Peyer's patch (tissue), 4 donors: ENCODE results near the gene TTC34. TPM values are rescaled to one million over a fixed set of nuclear protein-coding genes. Genes with fewer than 3 reads are reported as not detected.

ENCODE experiments used
- DNase-seq, 3 donors: peaks; one replicate each; pipeline ENCODE4 v3.0.0-alpha.2; 2017 to 2019
- H3K27ac ChIP-seq, 4 donors: fragments of 200-600 bp; sonication (generic); one replicate each; pipeline ENCODE4 v1.5.1; 2016 to 2019
- H3K27me3 ChIP-seq, 2 donors: fragments of 200-600 bp; sonication (generic); one replicate each; pipeline ENCODE4 v1.5.1; 2019
- H3K36me3 ChIP-seq, 3 donors: fragments of 200-600 bp; sonication (generic); one replicate each; pipeline ENCODE4 v1.5.1; 2016 to 2019
- H3K4me1 ChIP-seq, 4 donors: fragments of 200-600 bp; sonication (generic); one replicate each; pipeline ENCODE4 v1.5.1; 2016 to 2019
- H3K4me3 ChIP-seq, 4 donors: fragments of 200-600 bp; sonication (generic); 1 replicate in 3 of 4; 2 replicates in 1 of 4; pipeline ENCODE4 v1.5.1; 2016 to 2019; ENCODE audit warnings: mild to moderate bottlenecking in 1 of 4
- H3K9me3 ChIP-seq, 4 donors: fragments of 200-600 bp; sonication (generic); one replicate each; pipeline ENCODE4 v1.5.1; 2016 to 2019; ENCODE audit warnings: mild to moderate bottlenecking in 1 of 4
- CTCF ChIP-seq, 6 experiments: fragments of 450-650 bp in 4 of 6; fragments of 200-600 bp in 2 of 6; sonication (generic) in 1 of 6; IDR thresholded peaks; one replicate each; pipeline ENCODE4 v1.5.1; 2017 to 2019; ENCODE audit warnings: antibody characterized with exemption in 6 of 6, mild to moderate bottlenecking in 3 of 6, moderate library complexity in 1 of 6
- POLR2A ChIP-seq, 2 donors: fragments of 450-650 bp; IDR thresholded peaks; one replicate each; pipeline ENCODE4 v1.5.1; 2017; ENCODE audit warnings: antibody characterized with exemption in 2 of 2, mild to moderate bottlenecking in 2 of 2, moderate library complexity in 2 of 2
- total RNA-seq, 4 donors: library from RNA; depleted of rRNA; stranded (reverse); fragments of >200 nt; gene quantifications; one replicate each; pipeline ENCODE4 v1.1.0, GENCODE V29; 2016

TTC34 gene
- total RNA-seq, 4 donors from 2014 or later: 0.53 to 2.4 (median 1.5) TPM

- no peaks in the 10 kb centered on the region for H3K36me3 ChIP-seq
- H3K4me3 ChIP-seq: no peak overlapping the region
- peak in 2 of 3 donors; percentile 17 to 25 for DNase-seq
- H3K27ac ChIP-seq: no peak overlapping the region
- peaks cover 0 to 19% (median 6%) of the 10 kb centered on the region in 4 donors for H3K9me3 ChIP-seq
- H3K27me3 ChIP-seq: peaks cover 0 to 4% of the 10 kb centered on the region in 2 donors
- no peaks in the 10 kb centered on the region for H3K4me1 ChIP-seq
- no peak for TF ChIP-seq CTCF (IDR thresholded peaks at IDR 0.05)
- TF ChIP-seq POLR2A (IDR thresholded peaks at IDR 0.05): no peak
These were observed 10.3 kb downstream of the TTC34 start for GRCh38 chr1:2791027-2791760.

DNA sequence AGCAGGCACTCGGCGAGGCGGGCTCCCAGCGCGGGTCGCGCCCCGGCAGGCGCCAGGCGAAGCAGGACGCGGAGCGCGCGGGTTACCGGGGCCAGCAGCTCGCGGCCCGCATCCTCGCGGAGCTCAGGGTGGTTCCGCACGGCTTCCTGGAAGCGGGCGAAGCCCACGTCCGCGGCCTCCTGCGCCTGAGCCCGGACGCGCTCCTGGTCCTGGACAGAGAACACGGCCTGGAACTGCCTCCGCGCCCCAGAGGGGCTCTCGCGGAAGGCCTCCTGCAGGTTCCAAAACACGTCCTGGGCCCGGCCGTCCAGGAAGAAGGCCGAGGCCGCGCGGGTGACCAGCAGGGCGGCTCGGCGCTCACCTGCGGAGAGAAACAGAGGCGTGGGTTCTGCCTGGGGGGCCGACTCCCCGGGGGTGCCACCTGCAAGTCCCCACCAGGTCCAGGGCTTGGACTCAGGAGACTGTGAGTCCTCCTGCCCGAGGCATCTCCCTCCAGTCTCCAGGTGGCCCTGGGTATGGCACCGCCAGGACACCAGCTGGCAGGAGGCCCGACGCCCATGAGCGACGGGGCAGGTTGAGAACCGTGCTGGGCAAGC lies 11.4 kb downstream of the TTC34 start:
- Histone ChIP-seq H3K27me3 (peaks cover 0 to 4% of the 10 kb centered on the region in 2 donors), H3K9me3 (peaks cover 0 to 18% (median 5%) of the 10 kb centered on the region in 4 donors), H3K4me1 (no peaks in the 10 kb centered on the region), H3K36me3 (no peaks in the 10 kb centered on the region), H3K4me3 (no peak overlapping the region), H3K27ac (no peak overlapping the region)
- no peak for TF ChIP-seq POLR2A (IDR thresholded peaks at IDR 0.05)
- no peak for TF ChIP-seq CTCF (IDR thresholded peaks at IDR 0.05)
- DNase-seq: peak in 2 of 3 donors; percentile 29 to 35

DNA sequence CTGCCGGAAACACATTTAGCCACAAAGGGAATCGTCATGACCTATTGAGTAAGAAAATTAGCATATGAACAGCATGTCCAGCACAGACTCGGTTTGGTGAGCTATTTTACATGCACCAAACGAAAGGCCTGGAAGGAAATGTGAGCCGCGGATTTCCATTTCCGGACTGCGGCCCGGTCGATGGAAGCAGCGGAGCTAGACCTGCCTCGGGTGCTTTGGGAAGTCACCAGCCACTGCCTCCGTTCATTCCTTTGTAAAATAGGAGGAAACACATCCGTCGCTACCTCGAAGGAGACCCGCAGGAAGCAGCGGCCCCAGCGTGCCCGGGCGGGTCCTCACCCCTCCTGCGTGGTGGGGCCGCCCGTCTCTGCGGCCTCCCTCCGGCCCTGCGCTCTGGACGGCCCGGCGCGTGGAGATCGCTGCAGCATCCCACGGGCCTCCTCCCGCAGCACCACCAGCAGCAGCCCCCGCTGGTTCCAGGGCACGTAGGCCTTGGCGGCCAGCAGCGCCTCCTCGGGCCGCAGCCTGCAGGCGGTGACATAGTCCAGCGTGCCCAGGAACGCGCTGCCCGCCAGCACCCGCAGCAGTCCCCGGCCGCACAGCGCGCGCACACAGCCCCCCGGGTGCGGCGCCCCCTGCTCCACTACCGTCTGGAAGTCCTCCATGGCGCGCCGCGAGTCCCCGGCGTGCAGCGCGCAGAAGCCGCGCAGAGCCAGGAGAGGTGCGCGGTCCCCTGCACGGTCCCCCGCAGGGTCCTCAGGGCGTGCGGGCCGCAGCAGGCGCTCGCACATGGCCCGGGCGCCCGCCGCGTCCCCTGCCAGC lies 12.1 kb downstream of the TTC34 start:
- Histone ChIP-seq H3K27me3 (peaks cover 0 to 4% of the 10 kb centered on the region in 2 donors), H3K4me1 (no peaks in the 10 kb centered on the region), H3K36me3 (no peaks in the 10 kb centered on the region), H3K27ac (no peak overlapping the region), H3K4me3 (no peak overlapping the region), H3K9me3 (peaks cover 0 to 11% (median 4%) of the 10 kb centered on the region in 4 donors)
- DNase-seq: peak in 2 of 3 donors; percentile 25 to 36
- TF ChIP-seq CTCF (IDR thresholded peaks at IDR 0.05) (no peak), POLR2A (IDR thresholded peaks at IDR 0.05) (no peak)

DNA sequence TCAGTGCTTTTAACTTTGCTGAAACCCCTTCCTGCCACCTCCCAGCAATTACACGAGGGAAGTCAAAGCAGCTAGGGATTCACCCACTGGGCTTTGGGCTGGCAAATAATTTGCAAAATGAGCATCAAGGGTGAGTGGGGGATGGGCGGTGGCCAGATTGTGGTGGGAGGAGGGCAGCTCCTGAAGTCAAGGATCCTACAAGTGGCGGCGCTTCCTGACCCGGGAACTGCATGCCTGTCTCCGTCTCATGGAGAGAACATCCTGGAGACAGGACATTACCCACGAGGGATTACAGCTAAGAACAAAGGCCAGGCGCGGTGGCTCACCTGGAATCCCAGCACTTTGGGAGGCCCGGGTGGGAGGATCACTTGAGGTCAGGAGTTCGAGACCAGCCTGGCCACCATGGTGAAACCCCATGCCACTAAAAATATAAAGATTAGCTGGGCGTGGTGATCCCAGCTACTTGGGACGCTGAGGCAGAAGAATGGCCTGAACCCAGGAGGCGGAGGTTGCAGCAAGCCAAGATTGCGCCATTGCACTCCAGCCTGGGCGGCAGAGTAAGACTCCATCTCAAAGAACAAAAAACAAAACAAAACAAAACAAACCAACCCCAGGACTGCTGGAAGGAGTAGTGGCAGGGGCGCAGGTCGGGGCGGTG lies 12.9 kb downstream of the TTC34 start:
- TF ChIP-seq CTCF (IDR thresholded peaks at IDR 0.05) (no peak), POLR2A (IDR thresholded peaks at IDR 0.05) (no peak)
- H3K4me3 ChIP-seq: no peak overlapping the region
- H3K9me3 ChIP-seq: peaks cover 0 to 8% (median 3%) of the 10 kb centered on the region in 4 donors
- DNase-seq: peak in 2 of 3 donors; percentile 36 to 41
- H3K27ac ChIP-seq: no peak overlapping the region
- H3K4me1 ChIP-seq: no peaks in the 10 kb centered on the region
- H3K36me3 ChIP-seq: no peaks in the 10 kb centered on the region
- H3K27me3 ChIP-seq: peaks cover 0 to 4% of the 10 kb centered on the region in 2 donors
